Bronchial epithelial cell (primary cell): ENCODE measurements around the gene PHF2. TPM values are rescaled to one million over a fixed set of nuclear protein-coding genes. Genes with fewer than 3 reads are reported as not detected.

ENCODE experiments used
- DNase-seq: peaks from one replicate; pipeline ENCODE4 v3.0.0-alpha.2; 2010; ENCODE audit warnings: low read depth
- FAIRE-seq: peaks from 2 replicates; lab custom pipeline; 2011; peaks lifted over from hg19 to GRCh38; lab: Jason Lieb, UNC
- H3K27me3 ChIP-seq: 2 replicates; pipeline ENCODE4 v1.5.1; 2011; ENCODE audit warnings: low read length; ENCODE audit not compliant: control insufficient read depth, insufficient read depth
- H3K36me3 ChIP-seq: 2 replicates; pipeline ENCODE4 v1.5.1; 2011; ENCODE audit warnings: low read length; ENCODE audit not compliant: control insufficient read depth, insufficient read depth
- H3K4me3 ChIP-seq: 2 replicates; pipeline ENCODE4 v1.5.1; 2011; ENCODE audit warnings: mild to moderate bottlenecking, low read depth, low read length, control low read depth
- total RNA-seq: library from RNA; depleted of rRNA; stranded (reverse); fragments of >200 nt; gene quantifications from 2 replicates; pipeline ENCODE4 v1.2.1, GENCODE V29; 2014
- TF ChIP-seq, protein P1 (sequence below): IDR thresholded peaks from 2 replicates; pipeline ENCODE4 v1.5.1; 2011; ENCODE audit warnings: mild to moderate bottlenecking, moderate library complexity, low read length, control low read depth, inconsistent platforms; ENCODE audit not compliant: insufficient read depth, severe bottlenecking

The PHF2 gene
- total RNA-seq, 1 donor from 2014 or later: 10.0 TPM

GRCh38 chr9:93721417-93721965 lies 145.1 kb downstream of the PHF2 start:
- no peaks in the 10 kb centered on the region for H3K27me3 ChIP-seq
- H3K4me3 ChIP-seq: no peak overlapping the region
- FAIRE-seq (no peak), DNase-seq (no peak)
- H3K36me3 ChIP-seq: no peaks in the 10 kb centered on the region
- TF ChIP-seq, protein P1, sequence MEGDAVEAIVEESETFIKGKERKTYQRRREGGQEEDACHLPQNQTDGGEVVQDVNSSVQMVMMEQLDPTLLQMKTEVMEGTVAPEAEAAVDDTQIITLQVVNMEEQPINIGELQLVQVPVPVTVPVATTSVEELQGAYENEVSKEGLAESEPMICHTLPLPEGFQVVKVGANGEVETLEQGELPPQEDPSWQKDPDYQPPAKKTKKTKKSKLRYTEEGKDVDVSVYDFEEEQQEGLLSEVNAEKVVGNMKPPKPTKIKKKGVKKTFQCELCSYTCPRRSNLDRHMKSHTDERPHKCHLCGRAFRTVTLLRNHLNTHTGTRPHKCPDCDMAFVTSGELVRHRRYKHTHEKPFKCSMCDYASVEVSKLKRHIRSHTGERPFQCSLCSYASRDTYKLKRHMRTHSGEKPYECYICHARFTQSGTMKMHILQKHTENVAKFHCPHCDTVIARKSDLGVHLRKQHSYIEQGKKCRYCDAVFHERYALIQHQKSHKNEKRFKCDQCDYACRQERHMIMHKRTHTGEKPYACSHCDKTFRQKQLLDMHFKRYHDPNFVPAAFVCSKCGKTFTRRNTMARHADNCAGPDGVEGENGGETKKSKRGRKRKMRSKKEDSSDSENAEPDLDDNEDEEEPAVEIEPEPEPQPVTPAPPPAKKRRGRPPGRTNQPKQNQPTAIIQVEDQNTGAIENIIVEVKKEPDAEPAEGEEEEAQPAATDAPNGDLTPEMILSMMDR: no peak

GRCh38 chr9:93724852-93725251 lies 148.5 kb downstream of the PHF2 start:
- no peak for FAIRE-seq
- no peaks in the 10 kb centered on the region for H3K27me3 ChIP-seq
- no peak overlapping the region for H3K4me3 ChIP-seq
- no peaks in the 10 kb centered on the region for H3K36me3 ChIP-seq
- no peak for DNase-seq
- TF ChIP-seq, protein P1: no peak

DNA sequence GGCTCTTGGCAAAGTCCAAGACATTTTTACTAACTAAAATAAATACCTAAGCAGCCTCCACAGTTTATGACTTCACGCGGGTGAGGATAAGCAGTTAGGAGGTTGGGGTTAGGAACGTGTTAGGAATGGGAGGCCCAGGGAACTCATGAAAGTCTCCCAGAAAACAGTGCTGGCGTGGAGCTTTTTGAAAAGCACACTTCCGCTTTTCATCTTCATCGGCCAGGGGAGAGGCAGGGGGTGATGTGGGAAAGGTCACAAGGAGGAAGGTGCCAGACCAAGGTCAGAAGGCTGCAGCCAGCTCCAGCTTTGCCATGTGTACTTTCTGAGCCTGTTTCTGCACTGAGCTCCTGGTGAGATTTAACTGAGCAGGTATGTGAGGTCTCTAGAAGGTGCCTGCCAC lies 149.0 kb downstream of the PHF2 start:
- Histone ChIP-seq H3K4me3 (no peak overlapping the region), H3K27me3 (no peaks in the 10 kb centered on the region), H3K36me3 (no peaks in the 10 kb centered on the region)
- no peak for FAIRE-seq
- TF ChIP-seq, protein P1: no peak
- no peak for DNase-seq

GRCh38 chr9:93726147-93726546 lies 149.8 kb downstream of the PHF2 start:
- TF ChIP-seq, protein P1: no peak
- H3K36me3 ChIP-seq: no peaks in the 10 kb centered on the region

More at GRCh38 chr9:93726147-93726546, 149.8 kb downstream of the PHF2 start:
- Histone ChIP-seq H3K4me3 (no peak overlapping the region), H3K27me3 (no peaks in the 10 kb centered on the region)
- no peak for DNase-seq
- no peak for FAIRE-seq

Other genes with a start within 250 kb of the PHF2 start
- gene FAM120A, start 124.9 kb upstream of the PHF2 start, total RNA-seq: 69.0 and 100 TPM in 2 replicates
- gene FAM120AOS, start 123.0 kb upstream of the PHF2 start, total RNA-seq: 47.1 and 63.1 TPM in 2 replicates